ENCODE results near the gene GJB5. TPM values are rescaled to one million over a fixed set of nuclear protein-coding genes. Genes with fewer than 3 reads are reported as not detected.

Gene GJB5
- total RNA-seq, 3 donors from 2014 or later = not detected

GRCh38 chr1:34786521-34787325, 31.9 kb downstream of the GJB5 start:
- peak in 2 of 3 donors; percentile 82 to 86 for DNase-seq
- ATAC-seq = peak; percentile 85
- intact Hi-C loops (cut with DNase I, micrococcal nuclease) = no loop called here

DNA sequence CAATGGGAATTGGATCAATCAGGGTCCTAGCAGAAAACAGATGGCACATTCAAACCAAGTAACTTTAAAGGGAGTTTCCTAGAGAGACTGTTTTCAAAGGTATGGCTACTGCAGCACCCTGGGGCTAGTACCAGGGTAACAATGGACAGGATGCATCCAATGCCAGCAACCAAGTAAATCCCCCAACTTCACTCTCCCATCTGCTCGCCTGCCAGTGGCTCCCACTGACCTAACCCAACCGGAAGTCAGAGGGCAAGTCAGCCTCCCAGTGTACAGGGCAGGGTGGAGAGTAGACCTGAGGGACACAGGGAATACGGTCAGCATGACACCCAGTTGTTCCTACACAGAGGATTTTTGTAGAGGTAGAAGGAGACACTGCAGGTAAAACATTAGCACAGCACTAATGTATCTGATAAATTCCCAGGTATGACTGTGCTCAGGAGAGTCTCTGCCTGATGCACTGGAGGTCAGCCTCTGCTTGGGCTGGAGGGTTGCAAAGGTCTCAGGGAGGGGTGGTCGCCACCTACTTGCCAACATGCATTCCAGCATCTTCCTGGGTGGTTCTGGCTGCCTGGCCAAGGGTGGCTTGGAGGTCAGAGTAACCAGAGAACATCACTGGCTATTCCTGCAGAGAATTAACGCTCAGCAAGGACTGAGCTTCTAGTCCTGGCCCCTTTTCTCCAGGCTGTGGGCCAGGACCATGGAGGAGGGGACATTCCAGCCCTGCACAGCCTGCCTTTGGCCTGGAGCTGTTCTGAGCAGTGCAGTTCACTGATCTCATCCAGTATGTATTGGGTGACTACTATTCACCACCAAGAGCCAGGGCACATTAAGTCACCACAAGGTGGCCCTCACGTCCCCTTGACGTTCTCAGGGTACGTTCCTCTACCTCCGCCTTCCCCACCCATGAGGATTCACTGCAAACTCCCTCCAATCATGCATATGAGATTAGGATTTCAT, 32.9 kb downstream of the GJB5 start:
- Histone ChIP-seq H3K4me3 (no peak overlapping the region), H3K4me1 (ENCODE audit: low read depth) (peaks cover 10% of the 10 kb centered on the region), H3K36me3 (ENCODE audit: low read depth) (no peaks in the 10 kb centered on the region), H3K9me3 (no peaks in the 10 kb centered on the region)
- no peak for TF ChIP-seq CTCF (IDR thresholded peaks at IDR 0.05)
- DNase-seq (no peak), ATAC-seq (no peak)
- intact Hi-C loops (cut with DNase I, micrococcal nuclease) = no loop called here

More at GRCh38 chr1:34786521-34787325, 31.9 kb downstream of the GJB5 start:
- H3K9me3 ChIP-seq = no peaks in the 10 kb centered on the region
- H3K4me3 ChIP-seq = no peak overlapping the region
- peak; percentile 41 for TF ChIP-seq CTCF (IDR thresholded peaks at IDR 0.05)
- H3K36me3 ChIP-seq (ENCODE audit: low read depth) = no peaks in the 10 kb centered on the region
- H3K4me1 ChIP-seq (ENCODE audit: low read depth) = peaks cover 17% of the 10 kb centered on the region

GRCh38 chr1:34790985-34791384, 36.1 kb downstream of the GJB5 start:
- H3K36me3 ChIP-seq (ENCODE audit: low read depth) = no peaks in the 10 kb centered on the region
- no peak overlapping the region for H3K4me3 ChIP-seq
- TF ChIP-seq CTCF (IDR thresholded peaks at IDR 0.05) = no peak
- H3K9me3 ChIP-seq = no peaks in the 10 kb centered on the region
- H3K4me1 ChIP-seq (ENCODE audit: low read depth) = peaks cover 10% of the 10 kb centered on the region
- DNase-seq (no peak), ATAC-seq (no peak)
- intact Hi-C loops (cut with DNase I, micrococcal nuclease) = no loop called here

- intact Hi-C loops (cut with DNase I, micrococcal nuclease) = no loop called here
- no peak for ATAC-seq
- no peaks in the 10 kb centered on the region for H3K36me3 ChIP-seq (ENCODE audit: low read depth)
- H3K9me3 ChIP-seq = no peaks in the 10 kb centered on the region
- H3K4me1 ChIP-seq (ENCODE audit: low read depth) = no peaks in the 10 kb centered on the region
- H3K4me3 ChIP-seq = no peak overlapping the region
- TF ChIP-seq CTCF (IDR thresholded peaks at IDR 0.05) = no peak
- DNase-seq = no peak
Observed at GRCh38 chr1:34792424-34792823, 37.6 kb downstream of the GJB5 start.

DNA sequence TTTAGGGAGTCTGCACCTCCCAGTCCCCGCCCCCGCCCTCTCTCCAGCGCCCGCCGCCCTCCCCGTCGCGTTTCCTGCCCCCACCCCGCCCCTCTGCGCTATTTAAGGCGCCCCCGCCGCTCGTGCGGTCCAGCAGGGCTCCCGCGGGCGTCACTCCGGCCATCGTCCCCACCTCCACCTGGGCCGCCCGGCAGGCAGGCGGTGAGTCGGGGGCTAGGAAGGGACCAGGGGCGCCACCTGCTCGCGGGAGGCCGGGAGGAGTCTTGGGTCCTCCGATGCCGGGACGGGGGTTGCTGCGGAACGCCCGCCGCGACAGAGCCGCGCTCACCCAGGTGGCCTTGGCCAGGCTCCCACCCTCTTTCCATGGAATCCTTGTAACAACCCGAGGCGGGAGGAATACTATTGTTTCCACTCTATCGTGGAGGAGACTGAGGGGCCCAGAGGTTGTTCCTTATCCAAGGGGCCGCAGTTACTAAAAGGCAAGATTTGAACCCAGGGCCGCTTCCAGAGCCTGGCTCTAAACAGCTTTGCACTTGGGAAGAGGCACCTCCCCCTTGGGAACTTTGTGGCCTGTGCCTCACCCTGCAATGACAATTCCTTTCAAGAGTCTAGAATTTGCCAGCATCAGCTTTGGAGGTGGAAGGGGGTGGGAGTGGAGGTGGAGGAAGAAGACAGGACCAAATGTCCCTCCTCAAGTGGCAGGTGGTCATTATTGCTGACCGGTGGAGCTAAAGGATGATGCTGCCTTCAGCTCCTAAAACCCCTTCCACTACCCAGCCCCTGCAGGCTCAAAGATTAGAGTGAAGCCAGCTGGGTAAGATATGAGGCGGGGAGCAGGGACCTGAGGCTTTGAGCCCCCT, 38.3 kb downstream of the GJB5 start, which contains the start of gene GJA4:
Gene GJA4, plus strand, starts transcription at position 132 of the 860 bp plus-strand sequence. CDS start 1,215 bp downstream, outside the sequence.
- H3K4me3 ChIP-seq = no peak within 1 kb of the TSS
- H3K9me3 ChIP-seq = no peaks in the 10 kb centered on the region
- no peak for TF ChIP-seq CTCF (IDR thresholded peaks at IDR 0.05)
- no peaks in the 10 kb centered on the region for H3K36me3 ChIP-seq (ENCODE audit: low read depth)
- ATAC-seq = no peak
- no peak for DNase-seq
- H3K4me1 ChIP-seq (ENCODE audit: low read depth) = no peaks in the 10 kb centered on the region
- intact Hi-C loops (cut with DNase I, micrococcal nuclease) = no loop called here
